ENCODE data around the gene CT55.
"Not testable (repeated sequence)": the region's sequence is repeated elsewhere in the genome, so short reads cannot be mapped to it uniquely, and the experiment has no call there.

Gene CT55, protein sequence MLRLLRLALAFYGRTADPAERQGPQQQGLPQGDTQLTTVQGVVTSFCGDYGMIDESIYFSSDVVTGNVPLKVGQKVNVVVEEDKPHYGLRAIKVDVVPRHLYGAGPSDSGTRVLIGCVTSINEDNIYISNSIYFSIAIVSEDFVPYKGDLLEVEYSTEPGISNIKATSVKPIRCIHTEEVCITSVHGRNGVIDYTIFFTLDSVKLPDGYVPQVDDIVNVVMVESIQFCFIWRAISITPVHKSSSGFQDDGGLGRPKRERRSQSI

DNA sequence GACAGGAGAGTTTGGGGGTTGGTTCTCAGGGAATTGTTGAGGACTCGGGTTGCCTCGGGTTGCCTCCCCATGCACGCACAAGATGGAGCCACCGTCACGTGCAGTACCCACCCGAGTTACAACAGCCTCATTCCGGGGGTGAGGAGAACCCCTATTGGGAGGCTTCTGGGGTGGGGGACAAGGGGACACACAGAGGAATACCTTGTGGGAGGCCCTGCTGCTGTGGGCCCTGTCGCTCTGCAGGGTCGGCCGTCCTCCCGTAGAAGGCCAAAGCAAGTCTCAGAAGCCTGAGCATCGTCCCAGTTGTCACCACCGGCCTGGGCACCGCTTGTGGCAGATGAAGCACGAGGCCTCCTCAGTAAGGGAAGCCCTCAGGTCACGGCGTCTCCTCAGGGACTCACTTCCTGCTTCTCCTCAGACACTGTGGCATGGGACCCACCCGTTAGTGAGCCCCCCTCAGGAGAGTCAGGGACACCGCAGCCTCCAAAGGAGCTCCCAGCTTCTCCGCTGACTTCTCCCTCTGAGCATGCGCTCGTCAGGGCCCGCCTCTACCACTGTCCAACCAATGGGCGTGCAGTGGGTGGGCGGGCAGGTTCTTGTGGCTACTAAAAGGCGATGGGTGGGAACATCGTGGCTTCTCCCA is at the start of gene CT55:
Gene CT55, minus strand, starts transcription at position 522 of the 643 bp plus-strand sequence. Its CDS starts 227 bp downstream, at position 295.
- no peak for DNase-seq (ENCODE audit: low read depth)

DNA sequence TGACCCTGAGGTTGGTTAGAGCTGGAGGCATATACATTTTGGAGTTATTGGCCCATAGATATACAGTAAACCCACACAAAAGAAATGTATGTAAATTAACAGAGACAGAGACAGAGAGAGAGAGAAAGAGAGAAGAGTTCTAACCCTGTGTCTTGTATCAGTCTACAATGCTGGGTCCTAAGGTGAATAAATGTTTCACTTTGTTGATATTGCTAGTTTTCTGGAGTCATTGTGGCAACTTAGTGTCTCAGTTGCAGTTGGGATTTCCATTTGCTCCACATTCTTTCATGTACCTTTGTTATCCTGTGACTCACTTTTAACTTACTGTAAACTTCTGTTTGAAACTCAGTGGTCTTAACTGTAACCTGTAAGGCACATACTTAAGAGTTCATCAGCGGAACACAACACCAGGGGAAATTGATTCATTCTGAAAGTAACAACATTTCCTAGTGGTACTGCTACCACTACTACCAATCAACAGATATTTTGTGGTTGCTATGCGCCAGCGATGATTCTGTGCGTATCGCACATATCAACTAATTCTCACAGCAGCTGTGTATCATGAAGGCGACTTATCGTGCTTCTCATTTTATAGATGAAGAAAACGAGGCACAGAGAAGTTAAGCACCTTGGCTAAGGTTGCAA is 42.1 kb upstream of the CT55 start:
- DNase-seq (ENCODE audit: low read depth): no peak

- not testable (repeated sequence) for DNase-seq (ENCODE audit: low read depth)
These were observed 35.2 kb upstream of the CT55 start for GRCh38 chrX:135206427-135206826.

- DNase-seq (ENCODE audit: low read depth): no peak
These were observed 29.1 kb upstream of the CT55 start for GRCh38 chrX:135200297-135200696.

DNA sequence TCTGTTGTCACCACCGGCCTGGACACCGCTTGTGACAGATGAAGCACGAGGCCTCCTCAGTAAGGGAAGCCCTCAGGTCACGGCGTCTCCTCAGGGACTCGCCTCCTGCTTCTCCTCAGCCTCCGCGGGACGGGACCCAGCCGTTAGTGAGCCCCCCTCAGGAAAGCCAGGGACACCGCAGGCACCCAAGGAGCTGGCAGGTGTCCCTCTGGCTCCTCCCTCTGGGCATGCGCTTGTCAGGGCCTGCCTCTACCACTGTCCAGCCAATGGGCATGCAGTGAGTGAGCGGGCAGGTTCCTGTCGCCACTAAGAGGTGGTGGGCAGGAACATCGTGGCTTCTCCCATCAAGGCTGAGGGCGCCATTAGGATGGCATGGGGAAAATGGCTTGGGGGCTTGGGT is 23.5 kb upstream of the CT55 start:
- DNase-seq (ENCODE audit: low read depth): no peak

- DNase-seq (ENCODE audit: low read depth): no peak
These were observed 22.5 kb upstream of the CT55 start for GRCh38 chrX:135193740-135194139.

- no peak for DNase-seq (ENCODE audit: low read depth)
These were observed 20.6 kb upstream of the CT55 start for GRCh38 chrX:135191838-135192237.

DNA sequence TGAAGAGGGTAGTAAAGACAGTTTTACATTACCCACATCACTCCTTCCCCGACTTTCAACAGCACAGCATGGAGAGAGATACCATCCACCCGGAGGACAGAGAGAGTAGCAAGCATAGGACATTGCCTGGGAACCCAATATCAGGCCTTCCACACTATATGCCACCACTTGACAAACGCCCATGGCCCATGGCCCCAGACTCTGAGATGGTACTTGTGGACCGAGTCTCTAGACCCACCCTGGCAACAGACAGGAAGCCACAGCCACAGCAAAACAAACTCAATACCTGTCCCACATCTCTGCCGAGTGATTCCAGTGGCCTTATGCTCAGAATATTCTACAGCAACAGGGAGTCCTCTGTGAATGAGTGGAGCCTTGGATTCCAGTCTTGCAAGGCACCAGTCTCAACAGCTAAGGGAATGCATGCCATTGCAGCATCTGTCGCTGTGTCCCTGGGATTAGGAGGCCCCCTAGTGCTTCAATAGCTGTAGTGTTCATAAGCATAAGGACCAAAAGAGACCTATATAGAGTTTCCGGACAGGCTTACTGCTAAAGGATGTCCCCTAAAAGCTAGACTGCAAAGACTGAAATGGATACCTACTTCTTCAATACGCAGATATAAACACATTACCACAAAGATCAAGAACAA is 14.7 kb upstream of the CT55 start:
- peak; percentile 4 for DNase-seq (ENCODE audit: low read depth)

DNA sequence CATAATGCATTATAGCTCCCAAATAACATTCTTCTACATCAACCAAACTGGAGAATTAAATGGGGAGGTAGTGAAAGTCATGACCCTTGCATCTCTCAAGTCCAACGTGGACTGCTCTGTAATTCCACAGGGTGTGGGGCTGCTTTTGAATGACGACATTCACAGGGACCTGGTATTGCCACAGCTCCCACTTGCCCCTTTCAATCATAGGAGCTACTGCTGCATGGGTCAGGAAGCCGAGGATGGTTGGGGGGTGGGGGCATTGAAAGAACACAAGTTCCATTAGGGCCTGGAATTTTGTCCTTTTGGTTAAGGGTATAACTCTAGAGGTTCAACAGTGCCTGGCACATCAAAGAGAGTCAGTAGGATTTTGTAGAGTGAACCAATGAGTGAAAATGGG is 7.4 kb upstream of the CT55 start:
- no peak for DNase-seq (ENCODE audit: low read depth)

- DNase-seq (ENCODE audit: low read depth): no peak
These were observed 730 bp downstream of the CT55 start for GRCh38 chrX:135170468-135170867.

DNA sequence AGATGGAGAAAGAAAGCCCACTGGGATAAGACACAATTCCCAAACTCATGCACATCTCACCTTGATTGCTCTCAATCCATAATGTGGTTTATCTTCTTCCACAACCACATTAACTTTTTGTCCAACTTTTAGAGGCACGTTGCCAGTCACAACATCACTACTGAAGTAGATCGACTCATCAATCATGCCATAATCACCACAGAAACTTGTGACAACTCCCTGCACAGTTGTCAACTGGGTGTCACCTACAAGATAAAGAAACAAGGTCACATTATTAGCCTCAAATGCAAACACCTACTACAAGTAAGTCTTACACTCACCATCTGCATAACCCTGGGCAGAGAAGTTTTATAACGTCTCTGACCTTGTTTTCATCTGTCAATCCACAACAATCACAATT is 1.7 kb downstream of the CT55 start:
- DNase-seq (ENCODE audit: low read depth): not testable (repeated sequence)

DNA sequence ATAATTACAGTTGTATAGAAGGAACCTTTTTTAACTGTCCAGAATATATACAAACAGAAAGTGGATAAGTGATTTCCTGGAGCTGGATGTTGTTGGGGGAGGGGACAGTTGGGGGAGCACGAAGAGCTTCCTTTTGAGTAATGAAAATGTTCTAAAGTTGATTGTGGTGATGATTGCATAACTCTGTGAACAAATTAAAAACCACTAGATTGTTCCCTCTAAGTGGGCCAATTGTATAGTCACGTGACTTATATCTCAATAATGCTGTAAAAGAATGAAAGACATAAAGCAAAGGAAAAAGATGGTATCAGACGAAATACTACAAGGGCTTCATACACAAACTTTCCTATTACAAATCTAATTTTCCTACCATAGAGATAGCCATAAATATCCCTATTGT is 2.7 kb downstream of the CT55 start:
- DNase-seq (ENCODE audit: low read depth): no peak

DNA sequence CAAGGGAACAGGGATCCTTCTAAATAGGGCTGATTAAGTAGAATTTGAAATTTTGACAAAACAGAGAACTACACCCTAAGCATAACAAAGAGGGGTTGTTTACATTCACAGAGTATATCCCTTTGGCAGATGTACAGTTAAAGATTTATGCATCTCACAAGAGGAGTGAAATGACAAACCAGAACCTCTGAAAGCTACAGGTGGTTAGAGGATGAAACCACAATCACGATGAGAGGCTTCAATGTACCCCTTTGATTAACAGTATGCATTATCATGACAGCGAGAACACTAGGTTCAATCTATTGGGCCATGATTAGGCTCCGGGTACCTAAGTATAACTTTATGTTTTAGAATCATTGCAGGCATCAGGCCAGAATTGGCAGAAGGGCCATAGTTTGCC is 16.5 kb downstream of the CT55 start:
- DNase-seq (ENCODE audit: low read depth): not testable (repeated sequence)

GRCh38 chrX:135126145-135126544 is 45.1 kb downstream of the CT55 start:
- not testable (repeated sequence) for DNase-seq (ENCODE audit: low read depth)

DNA sequence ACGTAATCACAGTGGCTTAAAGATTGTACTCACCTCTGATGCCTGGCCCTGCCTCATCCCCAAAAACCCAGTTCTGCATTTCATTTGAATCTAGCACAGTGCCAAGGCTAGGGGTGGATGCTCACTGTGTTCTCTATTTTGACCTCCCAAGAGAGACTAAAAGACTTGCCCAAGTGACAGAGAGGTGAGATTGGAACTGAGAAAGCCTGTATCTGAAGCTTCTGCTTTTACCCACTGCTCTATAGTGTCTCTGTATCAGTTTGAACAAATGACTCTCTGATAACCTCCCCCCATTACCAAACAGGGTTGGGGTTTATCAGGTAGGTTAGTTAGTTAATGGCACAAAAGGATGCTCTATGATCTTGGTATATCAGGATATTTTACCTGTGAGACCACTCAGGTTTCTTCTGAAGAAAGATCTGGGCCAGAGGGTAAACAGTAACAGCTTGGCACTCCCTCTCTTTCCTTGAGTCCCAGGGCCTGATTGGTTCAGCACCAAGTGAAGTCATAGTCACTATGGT is 51.1 kb downstream of the CT55 start, which contains the start of gene ETDB:
Gene ETDB, minus strand, starts transcription at position 471 of the 521 bp plus-strand sequence. CDS start 1,265 bp downstream, outside the sequence.
- not testable (repeated sequence) for DNase-seq (ENCODE audit: low read depth)

DNA sequence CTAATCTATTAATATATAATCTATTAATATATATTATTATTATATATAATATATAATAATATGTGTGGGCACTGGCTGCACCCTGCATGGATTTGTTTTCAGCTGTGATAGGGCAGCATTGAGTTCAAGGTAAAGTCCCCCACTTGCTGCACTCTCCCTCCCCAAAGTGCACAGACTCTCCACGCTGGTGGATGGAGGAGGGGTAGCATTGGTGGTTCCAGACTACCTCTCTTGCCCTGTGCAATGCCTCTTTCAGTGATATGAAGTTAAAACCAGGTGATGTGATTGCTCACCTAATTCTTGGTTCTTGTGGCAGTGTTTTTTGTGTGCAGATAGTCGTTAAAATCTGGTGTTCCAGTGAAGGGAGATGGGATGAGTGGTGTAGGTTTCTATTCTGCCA is 55.1 kb downstream of the CT55 start:
- not testable (repeated sequence) for DNase-seq (ENCODE audit: low read depth)

DNA sequence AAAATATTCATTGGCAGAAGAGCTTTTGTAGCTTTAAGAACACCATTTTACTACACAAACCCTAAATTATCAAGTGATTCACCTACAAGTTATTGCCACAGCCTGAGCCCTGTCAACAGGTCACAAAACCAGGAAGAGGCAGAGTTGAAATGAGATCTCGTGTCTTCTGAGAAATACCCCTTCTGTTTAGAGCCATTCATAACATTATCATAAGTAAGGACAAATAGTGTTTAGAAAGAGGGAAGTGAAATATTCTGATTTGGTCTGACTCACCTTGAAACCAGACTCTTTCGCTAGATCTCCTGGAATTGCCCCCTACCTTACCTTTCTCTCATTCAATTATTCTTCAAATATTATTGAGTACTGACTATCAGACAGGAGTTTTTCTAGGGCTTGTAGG is 56.8 kb downstream of the CT55 start:
- no peak for DNase-seq (ENCODE audit: low read depth)

DNA sequence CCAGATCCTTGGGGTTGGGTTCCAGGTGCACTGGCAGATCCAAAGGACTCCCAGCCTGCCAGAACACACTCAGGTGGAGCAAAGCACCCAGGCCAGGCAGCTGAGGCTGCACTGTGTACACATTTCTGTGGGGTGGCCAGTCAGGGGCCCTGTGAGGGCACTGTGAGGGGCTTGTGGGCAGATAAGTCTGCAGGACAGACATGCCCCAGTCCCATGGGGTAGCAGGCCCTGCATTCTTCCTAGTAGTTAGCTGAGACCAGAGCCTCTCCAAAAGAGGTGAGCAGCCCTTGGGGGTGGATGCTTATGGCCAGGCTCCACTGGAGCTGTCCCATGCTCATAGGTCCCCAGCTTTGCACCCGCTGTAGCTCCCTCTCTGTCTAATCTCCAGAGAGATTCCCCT is 58.5 kb downstream of the CT55 start:
- DNase-seq (ENCODE audit: low read depth): no peak

DNA sequence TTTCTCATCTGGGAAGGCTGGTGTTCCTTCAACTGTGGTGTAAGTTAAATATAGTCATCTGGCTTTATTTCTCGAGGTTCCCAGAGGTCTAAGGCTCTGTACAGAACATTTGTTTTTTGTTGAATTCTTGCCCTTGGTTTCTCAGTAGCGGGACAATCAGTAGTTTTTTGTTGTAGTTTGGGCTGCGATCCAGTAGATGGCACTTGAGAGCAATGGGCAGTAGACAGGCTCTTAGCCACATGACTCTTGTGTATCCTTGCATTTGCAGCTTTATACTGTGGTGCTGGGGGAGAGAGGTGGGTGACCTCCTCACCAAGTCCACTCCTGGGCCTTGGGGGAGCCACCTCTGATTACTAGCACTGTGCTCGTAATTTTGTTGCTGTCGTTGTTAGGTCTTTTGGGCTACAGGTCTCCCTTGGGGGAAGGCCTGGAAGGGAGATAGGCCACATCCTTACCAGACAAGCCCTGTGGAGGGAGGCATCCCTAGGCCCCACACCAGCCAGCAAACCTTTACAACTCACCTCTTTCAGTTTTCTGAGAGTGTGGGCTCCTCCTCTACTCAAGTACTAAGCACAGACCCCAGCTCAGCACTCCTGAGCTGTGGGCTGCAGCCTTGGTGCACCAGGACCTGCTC is 59.0 kb downstream of the CT55 start:
- no peak for DNase-seq (ENCODE audit: low read depth)

DNA sequence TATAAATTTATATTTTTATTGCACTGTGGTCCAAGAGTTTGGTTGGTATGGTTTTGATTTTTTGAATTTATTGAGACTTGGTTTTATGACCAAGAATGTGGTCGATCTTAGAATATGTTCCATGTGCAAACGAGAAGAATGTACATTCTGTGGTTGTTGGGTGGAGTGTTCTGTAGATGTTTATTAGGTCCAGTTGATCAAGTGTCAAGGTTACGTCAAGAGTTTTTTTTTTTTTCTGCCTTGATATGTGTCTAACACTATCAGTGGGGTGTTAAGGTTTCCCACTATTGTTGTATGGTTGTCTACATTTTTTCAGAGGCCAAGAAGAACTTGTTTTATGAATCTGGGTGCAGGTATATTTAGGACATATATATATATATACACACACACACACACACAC is 61.6 kb downstream of the CT55 start:
- no peak for DNase-seq (ENCODE audit: low read depth)

Measured in stromal cell of bone marrow (primary cell).